ENCODE data around the gene TENM4.

Gene TENM4

GRCh38 chr11:78977009-78977408 is 463.8 kb downstream of the TENM4 start:
- no peak for TF ChIP-seq CTCF (IDR thresholded peaks at IDR 0.05; ENCODE audit: extremely low read depth, insufficient read depth, missing control alignments)
- DNase-seq (ENCODE audit: low spot score): no peak
- in situ Hi-C loops (cut with MboI; ENCODE audit: low pct_unique_long_range_greater_than_20kb, low sequenced_read_pairs, unreplicated experiment): no loop called here

- TF ChIP-seq CTCF (IDR thresholded peaks at IDR 0.05; ENCODE audit: extremely low read depth, insufficient read depth, missing control alignments): no peak
- DNase-seq (ENCODE audit: low spot score): no peak
- in situ Hi-C loops (cut with MboI; ENCODE audit: low pct_unique_long_range_greater_than_20kb, low sequenced_read_pairs, unreplicated experiment): no loop called here
Observed at GRCh38 chr11:78975081-78975480, 465.7 kb downstream of the TENM4 start.

- in situ Hi-C loops (cut with MboI; ENCODE audit: low pct_unique_long_range_greater_than_20kb, low sequenced_read_pairs, unreplicated experiment): no loop called here
- DNase-seq (ENCODE audit: low spot score): no peak
- no peak for TF ChIP-seq CTCF (IDR thresholded peaks at IDR 0.05; ENCODE audit: extremely low read depth, insufficient read depth, missing control alignments)
Observed at GRCh38 chr11:78973876-78974275, 467.0 kb downstream of the TENM4 start.

- TF ChIP-seq CTCF (IDR thresholded peaks at IDR 0.05; ENCODE audit: extremely low read depth, insufficient read depth, missing control alignments): no peak
Observed at GRCh38 chr11:78972590-78972989, 468.2 kb downstream of the TENM4 start.

GRCh38 chr11:78972177-78972576 is 468.7 kb downstream of the TENM4 start:
- no peak for DNase-seq (ENCODE audit: low spot score)
- TF ChIP-seq CTCF (IDR thresholded peaks at IDR 0.05; ENCODE audit: extremely low read depth, insufficient read depth, missing control alignments): no peak
- in situ Hi-C loops (cut with MboI; ENCODE audit: low pct_unique_long_range_greater_than_20kb, low sequenced_read_pairs, unreplicated experiment): no loop called here

More at GRCh38 chr11:78972590-78972989, 468.2 kb downstream of the TENM4 start:
- in situ Hi-C loops (cut with MboI; ENCODE audit: low pct_unique_long_range_greater_than_20kb, low sequenced_read_pairs, unreplicated experiment): no loop called here
- no peak for DNase-seq (ENCODE audit: low spot score)

GRCh38 chr11:78967811-78968210 is 473.0 kb downstream of the TENM4 start:
- no peak for TF ChIP-seq CTCF (IDR thresholded peaks at IDR 0.05; ENCODE audit: extremely low read depth, insufficient read depth, missing control alignments)
- in situ Hi-C loops (cut with MboI; ENCODE audit: low pct_unique_long_range_greater_than_20kb, low sequenced_read_pairs, unreplicated experiment): no loop called here
- DNase-seq (ENCODE audit: low spot score): no peak

- TF ChIP-seq CTCF (IDR thresholded peaks at IDR 0.05; ENCODE audit: extremely low read depth, insufficient read depth, missing control alignments): no peak
- in situ Hi-C loops (cut with MboI; ENCODE audit: low pct_unique_long_range_greater_than_20kb, low sequenced_read_pairs, unreplicated experiment): no loop called here
- no peak for DNase-seq (ENCODE audit: low spot score)
Observed at GRCh38 chr11:78965432-78965831, 475.4 kb downstream of the TENM4 start.
